Glomerular endothelial cell (primary cell): ENCODE measurements around the gene BOC. TPM values are rescaled to one million over a fixed set of nuclear protein-coding genes. Genes with fewer than 3 reads are reported as not detected.

Experiments
- DNase-seq: peaks from one replicate; pipeline ENCODE4 v3.0.0-alpha.2; 2011; ENCODE audit warnings: low read depth, low spot score; ENCODE audit errors: extremely low read depth
- total RNA-seq: library from RNA; depleted of rRNA; stranded (reverse); fragments of >200 nt; gene quantifications from 2 replicates; pipeline ENCODE4 v1.2.3, GENCODE V29; 2015

BOC gene
- total RNA-seq, 1 donor from 2014 or later, result 2.2 TPM

GRCh38 chr3:113193288-113193687 is 18.1 kb upstream of the BOC start:
- no peak for DNase-seq

GRCh38 chr3:113193719-113194118 is 17.6 kb upstream of the BOC start:
- DNase-seq, result no peak

GRCh38 chr3:113194823-113195401 is 16.4 kb upstream of the BOC start:
- no peak for DNase-seq

- no peak for DNase-seq
Measured at GRCh38 chr3:113200351-113200750, 11.0 kb upstream of the BOC start.

GRCh38 chr3:113200946-113201345 is 10.4 kb upstream of the BOC start:
- no peak for DNase-seq

- DNase-seq, result no peak
Measured at GRCh38 chr3:113204371-113204770, 7.0 kb upstream of the BOC start.

GRCh38 chr3:113205481-113205880 is 5.9 kb upstream of the BOC start:
- DNase-seq, result no peak

- no peak for DNase-seq
Measured at GRCh38 chr3:113210604-113211329, 590 bp upstream of the BOC start.

GRCh38 chr3:113212150-113212843 is 940 bp downstream of the BOC start:
- no peak for DNase-seq

- no peak for DNase-seq
Measured at GRCh38 chr3:113212844-113213375, 1.6 kb downstream of the BOC start.

- DNase-seq, result no peak
Measured at GRCh38 chr3:113213896-113214587, 2.7 kb downstream of the BOC start.

GRCh38 chr3:113214917-113215595 is 3.7 kb downstream of the BOC start:
- no peak for DNase-seq

GRCh38 chr3:113216393-113216792 is 5.0 kb downstream of the BOC start:
- DNase-seq, result no peak

- DNase-seq, result no peak
Measured at GRCh38 chr3:113218011-113218680, 6.8 kb downstream of the BOC start.

- DNase-seq, result no peak
Measured at GRCh38 chr3:113218681-113219045, 7.3 kb downstream of the BOC start.

- no peak for DNase-seq
Measured at GRCh38 chr3:113219605-113220300, 8.4 kb downstream of the BOC start.

GRCh38 chr3:113220721-113221120 is 9.4 kb downstream of the BOC start:
- DNase-seq, result no peak

- no peak for DNase-seq
Measured at GRCh38 chr3:113221721-113222257, 10.4 kb downstream of the BOC start.

GRCh38 chr3:113222451-113223086 is 11.2 kb downstream of the BOC start:
- no peak for DNase-seq
